HUES48 (cell line): ENCODE data around the gene ORAI1.
"Not testable (repeated sequence)": the region's sequence is repeated elsewhere in the genome, so short reads cannot be mapped to it uniquely, and the experiment has no call there.

Experiments used
- H3K27ac ChIP-seq: one replicate; pipeline ENCODE4 v1.7.0; 2013; ENCODE audit warnings: low read depth, low read length, inconsistent platforms
- H3K27me3 ChIP-seq: 2 replicates; pipeline ENCODE4 v1.6.1; 2013; ENCODE audit warnings: mild to moderate bottlenecking, low read length; ENCODE audit not compliant: control insufficient read depth, insufficient read depth
- H3K36me3 ChIP-seq: 2 replicates; pipeline ENCODE4 v1.6.1; 2013; ENCODE audit warnings: low read length; ENCODE audit not compliant: control insufficient read depth, insufficient read depth
- H3K4me1 ChIP-seq: 2 replicates; pipeline ENCODE4 v1.6.1; 2013; ENCODE audit warnings: mild to moderate bottlenecking, low read length; ENCODE audit not compliant: control insufficient read depth, insufficient read depth
- H3K4me3 ChIP-seq: 2 replicates; pipeline ENCODE4 v1.5.1; 2013; ENCODE audit warnings: mild to moderate bottlenecking, low read depth, low read length
- H3K9ac ChIP-seq: 2 replicates; pipeline ENCODE4 v1.6.1; 2013; ENCODE audit warnings: mild to moderate bottlenecking, low read depth, low read length, moderate library complexity
- H3K9me3 ChIP-seq: 2 replicates; pipeline ENCODE4 v1.6.1; 2013; ENCODE audit warnings: low read length; ENCODE audit not compliant: control insufficient read depth, insufficient read depth

ORAI1 gene

GRCh38 chr12:121632069-121632970 lies 6.0 kb downstream of the ORAI1 start:
- peaks cover 34% of the 10 kb centered on the region for H3K4me1 ChIP-seq
- peak overlapping the region; percentile 89 for H3K27ac ChIP-seq
- no peak overlapping the region for H3K9ac ChIP-seq
- H3K27me3 ChIP-seq, result no peaks in the 10 kb centered on the region
- no peaks in the 10 kb centered on the region for H3K9me3 ChIP-seq
- H3K4me3 ChIP-seq, result no peak overlapping the region
- H3K36me3 ChIP-seq, result peaks cover 13% of the 10 kb centered on the region; the same call in 1 of the 2 replicates

- H3K27me3 ChIP-seq, H3K9ac ChIP-seq, H3K27ac ChIP-seq, H3K9me3 ChIP-seq, H3K4me3 ChIP-seq: not testable (repeated sequence)
- peaks cover 13% of the 10 kb centered on the region; the same call in 1 of the 2 replicates for H3K36me3 ChIP-seq
- H3K4me1 ChIP-seq, result peaks cover 24% of the 10 kb centered on the region
Observed at GRCh38 chr12:121633833-121634196, 7.5 kb downstream of the ORAI1 start.

GRCh38 chr12:121634836-121635235 lies 8.5 kb downstream of the ORAI1 start:
- H3K27ac ChIP-seq, result no peak overlapping the region
- no peak overlapping the region for H3K4me3 ChIP-seq
- H3K9me3 ChIP-seq, result no peaks in the 10 kb centered on the region
- H3K4me1 ChIP-seq, result peaks cover 17% of the 10 kb centered on the region
- no peak overlapping the region for H3K9ac ChIP-seq
- H3K36me3 ChIP-seq, result peaks cover 6% of the 10 kb centered on the region; the same call in 1 of the 2 replicates
- no peaks in the 10 kb centered on the region for H3K27me3 ChIP-seq

GRCh38 chr12:121637231-121637914 lies 11.0 kb downstream of the ORAI1 start:
- Histone ChIP-seq H3K9ac (no peak overlapping the region), H3K27me3 (no peaks in the 10 kb centered on the region), H3K4me1 (peaks cover 11% of the 10 kb centered on the region), H3K36me3 (peaks cover 15% of the 10 kb centered on the region), H3K27ac (no peak overlapping the region), H3K4me3 (no peak overlapping the region), H3K9me3 (no peaks in the 10 kb centered on the region)

- H3K9ac ChIP-seq, result no peak overlapping the region
- H3K4me1 ChIP-seq, result no peaks in the 10 kb centered on the region
- no peak overlapping the region for H3K27ac ChIP-seq
- H3K9me3 ChIP-seq, result no peaks in the 10 kb centered on the region
- H3K27me3 ChIP-seq, result no peaks in the 10 kb centered on the region
- peaks cover 15% of the 10 kb centered on the region for H3K36me3 ChIP-seq
- no peak overlapping the region for H3K4me3 ChIP-seq
Observed at GRCh38 chr12:121638298-121639202, 12.2 kb downstream of the ORAI1 start.

GRCh38 chr12:121641343-121641630 lies 15.0 kb downstream of the ORAI1 start:
- H3K9me3 ChIP-seq, result no peaks in the 10 kb centered on the region
- H3K36me3 ChIP-seq, result peaks cover 15% of the 10 kb centered on the region
- H3K27ac ChIP-seq, result no peak overlapping the region

GRCh38 chr12:121648458-121649028 lies 22.2 kb downstream of the ORAI1 start:
- Histone ChIP-seq H3K36me3 (0 out of 2 replicates have a peak, but pooled peaks cover 3% of the 10 kb centered on the region), H3K27ac (no peak overlapping the region), H3K27me3 (no peaks in the 10 kb centered on the region), H3K9me3 (no peaks in the 10 kb centered on the region), H3K4me3 (no peak overlapping the region), H3K9ac (no peak overlapping the region), H3K4me1 (no peaks in the 10 kb centered on the region)

More at GRCh38 chr12:121641343-121641630, 15.0 kb downstream of the ORAI1 start:
- Histone ChIP-seq H3K9ac (no peak overlapping the region), H3K27me3 (no peaks in the 10 kb centered on the region), H3K4me1 (no peaks in the 10 kb centered on the region), H3K4me3 (no peak overlapping the region)

- H3K4me1 ChIP-seq, result no peaks in the 10 kb centered on the region
- H3K4me3 ChIP-seq, result no peak overlapping the region
- no peaks in the 10 kb centered on the region for H3K27me3 ChIP-seq
- no peak overlapping the region for H3K27ac ChIP-seq
- no peak overlapping the region for H3K9ac ChIP-seq
- 0 out of 2 replicates have a peak, but pooled peaks cover 3% of the 10 kb centered on the region for H3K36me3 ChIP-seq
- H3K9me3 ChIP-seq, result no peaks in the 10 kb centered on the region
Observed at GRCh38 chr12:121649322-121649721, 23.0 kb downstream of the ORAI1 start.

- Histone ChIP-seq H3K27me3 (no peaks in the 10 kb centered on the region), H3K27ac (no peak overlapping the region), H3K4me1 (no peaks in the 10 kb centered on the region), H3K9ac (no peak overlapping the region), H3K36me3 (0 out of 2 replicates have a peak, but pooled peaks cover 3% of the 10 kb centered on the region), H3K4me3 (no peak overlapping the region), H3K9me3 (no peaks in the 10 kb centered on the region)
Observed at GRCh38 chr12:121649819-121650353, 23.6 kb downstream of the ORAI1 start.

GRCh38 chr12:121651320-121651719 lies 25.0 kb downstream of the ORAI1 start:
- no peaks in the 10 kb centered on the region for H3K9me3 ChIP-seq
- H3K4me1 ChIP-seq, result no peaks in the 10 kb centered on the region
- H3K4me3 ChIP-seq, result no peak overlapping the region
- no peaks in the 10 kb centered on the region for H3K27me3 ChIP-seq
- 0 out of 2 replicates have a peak, but pooled peaks cover 3% of the 10 kb centered on the region for H3K36me3 ChIP-seq
- no peak overlapping the region for H3K27ac ChIP-seq
- H3K9ac ChIP-seq, result no peak overlapping the region
